GM19463 (cell line): ENCODE results near the gene SNED1.

Experiments
- ATAC-seq: cut with Tn5 transposase; IDR thresholded peaks from one replicate; pipeline ENCODE4 v1.9.1; 2021; ENCODE audit warnings: mild to moderate bottlenecking, moderate library complexity; ENCODE audit not compliant: unreplicated experiment

The SNED1 gene

DNA sequence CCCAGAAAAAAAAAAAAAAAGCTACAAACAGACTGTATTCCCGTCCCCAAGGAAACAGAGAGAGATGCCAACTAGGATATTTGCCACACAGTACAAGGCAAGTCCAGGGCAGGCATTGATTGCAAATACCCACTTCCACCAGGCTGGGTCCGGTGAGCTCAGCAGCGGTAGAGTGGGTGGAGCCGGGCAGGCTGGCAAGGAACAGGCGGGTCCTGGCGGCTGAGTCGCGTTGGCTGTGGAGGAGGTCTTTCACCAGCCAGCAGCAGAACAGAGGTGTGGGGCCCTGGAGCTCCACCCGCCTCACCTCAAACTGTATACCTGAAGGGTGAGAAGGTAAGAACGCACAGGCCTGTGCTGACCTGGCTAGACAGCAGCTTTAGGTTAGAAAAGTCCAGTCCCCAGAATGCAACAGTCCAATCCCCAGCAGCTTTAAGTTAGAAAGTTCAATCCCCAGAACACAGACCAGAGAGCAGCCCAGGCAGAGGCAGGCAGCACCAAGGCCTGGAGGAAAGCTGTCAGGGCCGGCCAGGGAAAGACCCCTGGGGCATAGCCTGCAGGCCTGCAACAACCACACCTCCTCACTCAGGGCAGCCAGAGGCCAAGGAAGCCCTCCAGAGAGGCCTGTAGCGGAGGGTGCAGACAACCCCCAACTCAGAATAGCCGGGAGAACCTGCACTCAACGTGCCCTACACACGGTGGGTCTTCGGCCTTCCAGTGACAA lies 125.6 kb downstream of the SNED1 start:
- ATAC-seq: no peak

GRCh38 chr2:241125626-241126025 lies 127.2 kb downstream of the SNED1 start:
- no peak for ATAC-seq

DNA sequence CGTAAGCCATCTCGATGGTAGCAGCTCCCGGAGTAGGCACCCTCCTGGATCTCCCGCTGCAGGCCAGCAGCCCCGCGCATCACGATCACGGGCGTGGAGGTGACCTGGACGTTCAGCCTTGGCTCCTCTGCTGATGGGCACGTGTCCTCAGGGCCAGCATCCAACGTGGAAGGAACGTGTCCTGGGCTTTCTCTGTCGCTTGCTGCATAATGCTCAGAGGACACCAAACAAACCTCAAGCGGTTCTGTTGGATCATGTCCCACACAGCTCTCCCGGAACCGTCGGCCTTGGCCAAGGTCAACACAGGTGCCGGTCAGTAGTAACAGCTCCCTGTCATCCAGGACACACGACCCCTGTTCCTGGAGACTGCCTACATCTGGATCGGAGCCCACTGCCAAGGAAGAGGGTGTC lies 127.8 kb downstream of the SNED1 start:
- no peak for ATAC-seq

DNA sequence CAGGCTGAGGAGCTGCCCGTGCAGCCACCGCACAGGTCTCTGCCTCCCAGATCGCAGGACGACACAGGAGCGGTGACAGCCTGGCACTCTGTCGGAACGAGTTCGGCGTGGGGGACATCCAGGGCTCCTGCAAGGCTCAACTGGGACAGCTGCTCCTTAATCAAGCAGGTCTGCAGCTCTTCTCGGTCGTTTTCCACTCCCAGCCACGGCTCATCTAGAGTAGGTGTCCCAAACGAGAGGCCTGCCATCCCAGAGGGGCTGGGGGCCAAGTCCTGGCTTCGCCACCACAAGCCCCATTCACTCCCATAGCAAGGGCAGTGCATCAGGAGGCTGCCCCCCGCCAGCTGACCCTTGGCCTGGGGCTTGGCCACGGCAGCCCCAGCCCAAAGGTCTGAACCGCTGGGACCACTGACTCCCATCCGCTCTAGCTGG lies 128.4 kb downstream of the SNED1 start:
- no peak for ATAC-seq

DNA sequence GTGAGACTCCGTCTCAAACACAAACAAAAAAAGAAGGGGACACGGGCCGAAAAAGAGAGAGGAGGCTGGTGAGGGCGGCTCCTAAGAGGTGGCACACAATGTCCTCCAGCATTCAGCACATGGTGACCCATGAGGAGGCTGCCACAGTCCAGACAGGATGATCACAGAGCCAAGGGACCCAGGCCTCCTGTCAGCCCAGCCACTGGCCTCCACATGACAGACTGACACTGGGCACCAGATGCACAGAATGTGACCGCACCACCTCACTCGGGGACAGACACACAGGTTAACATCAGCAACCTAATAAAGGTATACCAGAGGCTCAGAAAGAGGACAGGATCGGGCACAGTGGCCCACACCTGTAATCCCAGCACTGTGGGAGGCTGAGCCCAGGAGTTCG lies 129.8 kb downstream of the SNED1 start:
- ATAC-seq: no peak

DNA sequence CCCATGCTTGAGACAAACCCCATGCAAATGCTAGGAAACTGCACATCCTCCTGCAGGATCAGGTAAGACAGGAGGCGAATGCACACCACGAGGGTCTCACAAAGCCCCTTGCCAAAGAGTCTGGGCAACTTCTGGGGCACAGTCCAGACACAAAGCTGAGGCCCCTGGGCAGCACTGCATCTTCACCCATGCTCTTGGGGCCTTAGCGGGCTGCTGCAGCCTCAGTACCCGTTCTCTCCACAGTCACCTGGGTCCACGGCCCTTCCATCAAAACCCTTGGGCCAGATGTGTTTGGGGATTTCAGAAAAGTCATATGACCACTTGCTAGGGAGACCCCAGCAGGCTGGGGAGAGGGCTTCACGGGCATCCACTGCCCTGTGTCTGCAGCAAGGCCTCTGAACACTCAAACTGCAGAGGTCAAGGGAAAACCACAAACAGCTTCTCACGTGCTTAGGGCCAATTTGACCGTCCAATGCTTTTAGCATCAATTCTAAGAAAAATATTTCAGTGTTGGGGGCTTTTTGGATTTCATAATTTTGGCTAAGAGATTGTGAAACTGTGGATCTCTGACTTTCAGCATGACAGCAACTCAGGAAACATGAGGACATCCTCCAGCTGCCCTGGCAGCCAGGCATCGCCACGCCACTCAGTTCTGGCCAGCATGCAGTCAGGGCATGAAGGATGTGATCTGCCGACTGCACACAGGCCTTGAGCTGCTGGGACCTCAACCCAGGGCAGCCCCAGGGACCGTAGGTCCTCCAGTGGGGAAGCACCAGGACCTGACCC lies 130.9 kb downstream of the SNED1 start:
- no peak for ATAC-seq

DNA sequence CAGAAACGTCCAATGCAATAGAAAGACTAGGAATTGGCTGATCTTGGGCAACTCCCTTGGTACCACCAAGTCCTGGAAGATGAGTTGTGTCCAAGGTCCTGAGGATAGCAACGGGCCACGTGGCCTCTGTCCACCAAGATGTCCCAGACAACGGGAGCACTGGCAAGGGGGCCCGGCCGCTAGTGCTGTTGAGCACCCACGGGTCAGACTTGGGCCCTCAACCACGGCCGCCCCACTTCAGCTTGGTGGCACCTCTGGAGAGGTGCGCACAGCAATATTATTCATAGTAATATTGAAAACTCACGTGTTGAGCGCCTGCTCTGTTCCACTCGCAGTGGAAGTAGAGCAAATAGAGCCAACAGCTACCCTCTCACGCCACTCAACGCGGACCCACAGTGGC lies 131.9 kb downstream of the SNED1 start:
- no peak for ATAC-seq

DNA sequence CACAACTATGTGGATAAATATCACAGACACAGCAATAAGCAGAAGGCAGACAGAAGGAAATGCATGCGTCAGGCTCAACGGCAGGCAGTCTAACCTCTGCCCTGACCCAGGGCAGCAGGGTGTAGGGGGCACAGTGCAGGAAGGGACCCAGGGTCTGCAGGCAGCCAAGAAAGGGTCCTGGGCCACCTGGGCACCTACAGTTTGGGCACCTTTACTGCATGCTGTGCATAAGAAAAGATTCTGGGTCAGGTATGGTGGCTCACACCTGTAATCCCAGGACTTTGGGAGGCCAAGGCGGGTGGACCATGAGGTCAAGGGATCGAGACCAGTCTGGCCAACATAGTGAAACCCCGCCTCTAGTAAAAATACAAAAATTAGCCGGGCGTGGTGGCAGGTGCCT lies 133.1 kb downstream of the SNED1 start:
- ATAC-seq: no peak

GRCh38 chr2:241132538-241133435 lies 134.4 kb downstream of the SNED1 start:
- ATAC-seq: no peak

GRCh38 chr2:241133436-241133820 lies 135.0 kb downstream of the SNED1 start:
- no peak for ATAC-seq

- no peak for ATAC-seq
Observed at GRCh38 chr2:241134711-241135110, 136.3 kb downstream of the SNED1 start.

GRCh38 chr2:241135737-241136136 lies 137.3 kb downstream of the SNED1 start:
- no peak for ATAC-seq

- no peak for ATAC-seq
Observed at GRCh38 chr2:241136191-241136590, 137.8 kb downstream of the SNED1 start.

GRCh38 chr2:241136661-241137260 lies 138.3 kb downstream of the SNED1 start:
- no peak for ATAC-seq

GRCh38 chr2:241137276-241138190 lies 139.1 kb downstream of the SNED1 start:
- ATAC-seq: no peak

GRCh38 chr2:241138471-241138870 lies 140.1 kb downstream of the SNED1 start:
- no peak for ATAC-seq

GRCh38 chr2:241139531-241140444 lies 141.4 kb downstream of the SNED1 start:
- no peak for ATAC-seq

DNA sequence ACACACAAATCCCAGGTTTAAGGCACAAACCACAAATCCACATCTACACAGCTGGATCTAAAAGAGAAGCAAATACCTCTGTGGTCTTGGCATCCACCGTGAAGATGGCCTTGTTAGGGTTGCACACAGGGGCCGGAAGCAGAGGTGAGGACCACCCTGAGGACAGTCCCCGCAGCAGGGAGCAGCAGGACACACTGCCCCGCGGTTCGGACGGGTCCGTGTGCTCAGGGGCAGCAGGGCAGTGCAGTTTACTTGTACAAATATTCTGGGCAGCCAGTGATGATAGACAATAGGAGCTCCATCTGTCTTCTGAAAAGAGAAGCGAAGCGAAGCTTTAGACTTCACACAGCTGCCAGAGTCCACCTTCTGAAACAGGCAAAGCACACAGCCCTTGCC lies 142.0 kb downstream of the SNED1 start:
- ATAC-seq: no peak

DNA sequence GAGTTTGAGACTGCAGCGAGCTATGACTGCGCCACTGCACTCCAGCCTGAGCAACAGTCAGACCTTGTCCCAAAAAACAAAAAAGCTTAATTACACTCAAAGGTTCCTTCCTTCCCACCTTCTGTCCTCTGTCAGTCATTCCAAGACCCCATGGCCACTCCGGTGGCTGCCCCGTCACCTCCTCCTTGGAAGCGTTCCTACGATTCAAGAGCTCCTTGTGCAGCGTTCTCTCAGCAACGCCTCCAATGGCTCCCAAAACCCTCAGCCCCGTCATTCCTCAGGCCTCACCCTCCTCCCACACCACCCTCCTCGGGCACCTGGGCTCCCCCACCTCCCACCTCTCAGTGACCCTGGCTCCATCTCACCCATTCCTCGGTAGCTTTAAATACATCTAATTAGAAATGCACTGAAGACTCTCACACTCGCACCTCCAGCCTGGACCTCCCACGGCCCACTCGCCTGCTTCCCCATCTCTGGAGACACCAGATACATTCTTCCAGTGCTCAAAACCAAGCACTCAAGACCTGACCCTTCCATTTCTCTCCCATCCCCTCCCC lies 142.9 kb downstream of the SNED1 start:
- no peak for ATAC-seq
